ENCODE data around the gene SH2D3A.

GRCh38 chr19:6768236-6768785 lies 1.1 kb upstream of the SH2D3A start:
- TF ChIP-seq CTCF (IDR thresholded peaks at IDR 0.05), result no peak
- no peak for TF ChIP-seq POLR2A (IDR thresholded peaks at IDR 0.05)

Measured in ovary (tissue), 3 donors.